Measurements from ENCODE around the gene IARS1. TPM values are rescaled to one million over a fixed set of nuclear protein-coding genes. Genes with fewer than 3 reads are reported as not detected.

Gene IARS1
- total RNA-seq, 2 experiments from 2014 or later: 49.8 to 56.8 TPM

- peak overlapping the region; percentile 98 for H3K4me3 Mint-ChIP-seq
- no peaks in the 10 kb centered on the region for H3K27me3 ChIP-seq (ENCODE audit: control insufficient read depth in 1 of 2, insufficient read depth in 2 of 2, low read length in 2 of 2)
- peaks cover 17% of the 10 kb centered on the region for H3K36me3 ChIP-seq (ENCODE audit: insufficient read depth, low read length)
- peak overlapping the region; percentile 97 for H3K27ac Mint-ChIP-seq
- peak overlapping the region; percentile 70 for H3K4me3 ChIP-seq (ENCODE audit: low read length)
- H3K27ac ChIP-seq (ENCODE audit: low read depth in 1 of 2, low read length in 2 of 2): no peak overlapping the region
- no peaks in the 10 kb centered on the region for H3K9me3 ChIP-seq (ENCODE audit: control insufficient read depth in 1 of 2, insufficient read depth in 1 of 2, low read length in 2 of 2)
- H3K4me1 Mint-ChIP-seq (ENCODE audit: low read depth): peaks cover 80% of the 10 kb centered on the region
- no peak for TF ChIP-seq CTCF (IDR thresholded peaks at IDR 0.05)
- DNase-seq: peak in 2 of 14 experiments; percentile 39 to 40
- no peaks in the 10 kb centered on the region for H3K27me3 Mint-ChIP-seq
- ChIA-PET POLR2A (interaction anchor here (1.3 to 2.2 kb wide), 3 partner anchors 9 to 377 kb away, joined by 4 to 11 read pairs (median 4); partner anchors contain the start of genes CENPP, IPPK and NOL8), CTCF (no interaction called here)
- intact Hi-C loops (cut with DNase I, micrococcal nuclease): loop anchor here (1.0 to 10.0 kb wide), 9 partner anchors 32 to 1962 kb away; partner anchors contain the start of genes CENPP (in 2 of the 2), NOL8 (in 2 of the 2), BICD2 (in 1 of the 2) and FAM120A (in 1 of the 2)
- peaks cover 25% of the 10 kb centered on the region for H3K4me1 ChIP-seq (ENCODE audit: insufficient read depth, low read length)
- ATAC-seq (ENCODE audit: poor library complexity): no peak
- H3K9me3 Mint-ChIP-seq: no peaks in the 10 kb centered on the region
- H3K36me3 Mint-ChIP-seq (ENCODE audit: low read depth): peaks cover 48% of the 10 kb centered on the region
Measured at GRCh38 chr9:92292338-92293074, 991 bp downstream of the IARS1 start.

GRCh38 chr9:92291577-92291976 is 1.9 kb downstream of the IARS1 start:
- Histone ChIP-seq H3K36me3 (ENCODE audit: insufficient read depth, low read length) (peaks cover 16% of the 10 kb centered on the region), H3K4me3 (ENCODE audit: low read length) (no peak overlapping the region), H3K27ac (ENCODE audit: low read depth in 1 of 2, low read length in 2 of 2) (no peak overlapping the region), H3K9me3 (ENCODE audit: control insufficient read depth in 1 of 2, insufficient read depth in 1 of 2, low read length in 2 of 2) (no peaks in the 10 kb centered on the region), H3K27me3 (ENCODE audit: control insufficient read depth in 1 of 2, insufficient read depth in 2 of 2, low read length in 2 of 2) (no peaks in the 10 kb centered on the region), H3K4me1 (ENCODE audit: insufficient read depth, low read length) (peaks cover 25% of the 10 kb centered on the region)
- H3K4me1 Mint-ChIP-seq (ENCODE audit: low read depth): peaks cover 80% of the 10 kb centered on the region
- no peaks in the 10 kb centered on the region for H3K27me3 Mint-ChIP-seq
- intact Hi-C loops (cut with DNase I, micrococcal nuclease): loop anchor here in 1 of 2 experiments (5.0 to 10.0 kb wide), 7 partner anchors 174 to 1963 kb away; partner anchors contain the start of genes BICD2, FAM120A, FAM120AOS and IPPK
- no peak for DNase-seq
- no peak for TF ChIP-seq CTCF (IDR thresholded peaks at IDR 0.05)
- ATAC-seq (ENCODE audit: poor library complexity): no peak
- peak overlapping the region; percentile 60 for H3K27ac Mint-ChIP-seq
- H3K36me3 Mint-ChIP-seq (ENCODE audit: low read depth): peaks cover 48% of the 10 kb centered on the region
- CTCF ChIA-PET: no interaction called here
- H3K4me3 Mint-ChIP-seq: peak overlapping the region; percentile 98
- POLR2A ChIA-PET: interaction anchor here (1.3 to 2.2 kb wide), 3 partner anchors 10 to 378 kb away, joined by 4 to 11 read pairs (median 4); partner anchors contain the start of genes CENPP, IPPK and NOL8
- no peaks in the 10 kb centered on the region for H3K9me3 Mint-ChIP-seq

- H3K4me1 ChIP-seq (ENCODE audit: insufficient read depth, low read length): peaks cover 25% of the 10 kb centered on the region
- H3K9me3 Mint-ChIP-seq: no peaks in the 10 kb centered on the region
- H3K4me1 Mint-ChIP-seq (ENCODE audit: low read depth): peaks cover 75% of the 10 kb centered on the region
- ChIA-PET POLR2A (interaction anchor here (1.3 to 1.6 kb wide), 2 partner anchors 11 to 379 kb away, joined by 4 read pairs; partner anchors contain the start of gene IPPK), CTCF (no interaction called here)
- no peak for DNase-seq
- no peaks in the 10 kb centered on the region for H3K9me3 ChIP-seq (ENCODE audit: control insufficient read depth in 1 of 2, insufficient read depth in 1 of 2, low read length in 2 of 2)
- peak overlapping the region; percentile 60 for H3K27ac Mint-ChIP-seq
- H3K4me3 Mint-ChIP-seq: peak overlapping the region; percentile 77
- peaks cover 22% of the 10 kb centered on the region for H3K36me3 ChIP-seq (ENCODE audit: insufficient read depth, low read length)
- peaks cover 47% of the 10 kb centered on the region for H3K36me3 Mint-ChIP-seq (ENCODE audit: low read depth)
- H3K4me3 ChIP-seq (ENCODE audit: low read length): no peak overlapping the region
- H3K27me3 ChIP-seq (ENCODE audit: control insufficient read depth in 1 of 2, insufficient read depth in 2 of 2, low read length in 2 of 2): no peaks in the 10 kb centered on the region
- ATAC-seq (ENCODE audit: poor library complexity): no peak
- no peaks in the 10 kb centered on the region for H3K27me3 Mint-ChIP-seq
- no peak overlapping the region for H3K27ac ChIP-seq (ENCODE audit: low read depth in 1 of 2, low read length in 2 of 2)
- TF ChIP-seq CTCF (IDR thresholded peaks at IDR 0.05): no peak
- intact Hi-C loops (cut with DNase I, micrococcal nuclease): loop anchor here in 1 of 2 experiments (5.0 to 10.0 kb wide), 7 partner anchors 174 to 1964 kb away; partner anchors contain the start of genes BICD2, FAM120A, FAM120AOS and IPPK
Measured at GRCh38 chr9:92290785-92291429, 2.6 kb downstream of the IARS1 start.

Data from CD4-positive, alpha-beta T cell (primary cell).